Mononuclear cell (primary cell): Measurements from ENCODE around the gene KPNA4. TPM values are rescaled to one million over a fixed set of nuclear protein-coding genes. Genes with fewer than 3 reads are reported as not detected.
"Not testable (repeated sequence)": the region's sequence is repeated elsewhere in the genome, so short reads cannot be mapped to it uniquely, and the experiment has no call there.

Experiments
- H3K27me3 ChIP-seq: 2 replicates; pipeline ENCODE4 v1.6.0; 2011; ENCODE audit warnings: low read length, control low read depth; ENCODE audit not compliant: insufficient read depth
- H3K4me1 ChIP-seq: 2 replicates; pipeline ENCODE4 v1.5.1; 2011; ENCODE audit warnings: mild to moderate bottlenecking, low read length, control low read depth; ENCODE audit not compliant: insufficient read depth
- H3K4me3 ChIP-seq: 2 replicates; pipeline ENCODE4 v1.5.1; 2011; ENCODE audit warnings: mild to moderate bottlenecking, low read length, moderate library complexity
- H3K9me3 ChIP-seq: 2 replicates; pipeline ENCODE4 v1.5.1; 2011; ENCODE audit warnings: low read depth, mild to moderate bottlenecking, control low read depth, low read length
- total RNA-seq: library from RNA; depleted of rRNA; stranded (reverse); fragments of >200 nt; gene quantifications from one replicate; pipeline ENCODE4 v1.2.3, GENCODE V29; 2012

KPNA4 gene
- total RNA-seq, 1 donor: 32.8 TPM

GRCh38 chr3:160556141-160556540, 9.2 kb downstream of the KPNA4 start:
- Histone ChIP-seq H3K9me3 (no peaks in the 10 kb centered on the region), H3K4me1 (peaks cover 12% of the 10 kb centered on the region), H3K27me3 (no peaks in the 10 kb centered on the region), H3K4me3 (no peak overlapping the region)

- Histone ChIP-seq H3K27me3 (no peaks in the 10 kb centered on the region), H3K4me1 (peaks cover 12% of the 10 kb centered on the region), H3K9me3 (peaks cover 6% of the 10 kb centered on the region), H3K4me3 (no peak overlapping the region)
Measured at GRCh38 chr3:160554980-160555379, 10.4 kb downstream of the KPNA4 start.

GRCh38 chr3:160553827-160554226, 11.5 kb downstream of the KPNA4 start:
- H3K4me3 ChIP-seq: no peak overlapping the region

GRCh38 chr3:160546727-160547126, 18.6 kb downstream of the KPNA4 start:
- Histone ChIP-seq H3K27me3 (no peaks in the 10 kb centered on the region), H3K4me3 (no peak overlapping the region), H3K9me3 (peaks cover 6% of the 10 kb centered on the region), H3K4me1 (peaks cover 18% of the 10 kb centered on the region)

More at GRCh38 chr3:160553827-160554226, 11.5 kb downstream of the KPNA4 start:
- peaks cover 12% of the 10 kb centered on the region for H3K4me1 ChIP-seq
- H3K27me3 ChIP-seq: no peaks in the 10 kb centered on the region
- H3K9me3 ChIP-seq: peaks cover 6% of the 10 kb centered on the region

- no peaks in the 10 kb centered on the region for H3K27me3 ChIP-seq
- peaks cover 14% of the 10 kb centered on the region for H3K4me1 ChIP-seq
- H3K4me3 ChIP-seq: no peak overlapping the region
- peaks cover under 1% of the 10 kb centered on the region for H3K9me3 ChIP-seq
Measured at GRCh38 chr3:160545504-160545871, 19.9 kb downstream of the KPNA4 start.

GRCh38 chr3:160544844-160545503, 20.4 kb downstream of the KPNA4 start:
- H3K4me3 ChIP-seq: no peak overlapping the region
- peaks cover 14% of the 10 kb centered on the region for H3K4me1 ChIP-seq
- H3K27me3 ChIP-seq: no peaks in the 10 kb centered on the region
- no peaks in the 10 kb centered on the region for H3K9me3 ChIP-seq

- H3K9me3 ChIP-seq: no peaks in the 10 kb centered on the region
- no peaks in the 10 kb centered on the region for H3K27me3 ChIP-seq
- no peak overlapping the region for H3K4me3 ChIP-seq
- H3K4me1 ChIP-seq: peaks cover 3% of the 10 kb centered on the region
Measured at GRCh38 chr3:160540551-160540950, 24.8 kb downstream of the KPNA4 start.

GRCh38 chr3:160538895-160539294, 26.5 kb downstream of the KPNA4 start:
- Histone ChIP-seq H3K27me3 (no peaks in the 10 kb centered on the region), H3K4me3 (no peak overlapping the region), H3K4me1 (peaks cover 3% of the 10 kb centered on the region), H3K9me3 (no peaks in the 10 kb centered on the region)

GRCh38 chr3:160537729-160538128, 27.6 kb downstream of the KPNA4 start:
- Histone ChIP-seq H3K9me3 (no peaks in the 10 kb centered on the region), H3K27me3 (no peaks in the 10 kb centered on the region), H3K4me1 (no peaks in the 10 kb centered on the region), H3K4me3 (no peak overlapping the region)

GRCh38 chr3:160532371-160532770, 33.0 kb downstream of the KPNA4 start:
- no peaks in the 10 kb centered on the region for H3K4me1 ChIP-seq
- no peaks in the 10 kb centered on the region for H3K27me3 ChIP-seq
- no peak overlapping the region for H3K4me3 ChIP-seq
- H3K9me3 ChIP-seq: no peaks in the 10 kb centered on the region

- H3K9me3 ChIP-seq: no peaks in the 10 kb centered on the region
- H3K4me1 ChIP-seq: no peaks in the 10 kb centered on the region
- no peak overlapping the region for H3K4me3 ChIP-seq
- no peaks in the 10 kb centered on the region for H3K27me3 ChIP-seq
Measured at GRCh38 chr3:160531311-160531710, 34.1 kb downstream of the KPNA4 start.

GRCh38 chr3:160516391-160516790, 49.0 kb downstream of the KPNA4 start:
- H3K27me3 ChIP-seq, H3K4me1 ChIP-seq, H3K9me3 ChIP-seq, H3K4me3 ChIP-seq: not testable (repeated sequence)

GRCh38 chr3:160501325-160501724, 64.0 kb downstream of the KPNA4 start:
- Histone ChIP-seq H3K9me3 (no peaks in the 10 kb centered on the region), H3K4me1 (no peaks in the 10 kb centered on the region), H3K27me3 (no peaks in the 10 kb centered on the region), H3K4me3 (no peak overlapping the region)

- H3K9me3 ChIP-seq: no peaks in the 10 kb centered on the region
- H3K4me1 ChIP-seq: no peaks in the 10 kb centered on the region
- H3K27me3 ChIP-seq: no peaks in the 10 kb centered on the region
- H3K4me3 ChIP-seq: no peak overlapping the region
Measured at GRCh38 chr3:160498202-160498601, 67.2 kb downstream of the KPNA4 start.

- H3K4me1 ChIP-seq: peaks cover 5% of the 10 kb centered on the region
Measured at GRCh38 chr3:160490166-160490565, 75.2 kb downstream of the KPNA4 start.

GRCh38 chr3:160486459-160486869, 78.9 kb downstream of the KPNA4 start:
- H3K9me3 ChIP-seq: no peaks in the 10 kb centered on the region
- peaks cover 5% of the 10 kb centered on the region for H3K4me1 ChIP-seq
- H3K27me3 ChIP-seq: no peaks in the 10 kb centered on the region
- no peak overlapping the region for H3K4me3 ChIP-seq

More at GRCh38 chr3:160490166-160490565, 75.2 kb downstream of the KPNA4 start:
- no peak overlapping the region for H3K4me3 ChIP-seq
- H3K9me3 ChIP-seq: no peaks in the 10 kb centered on the region
- no peaks in the 10 kb centered on the region for H3K27me3 ChIP-seq
